GM18505 (cell line): ENCODE data around the gene SLC10A3.
A peak's percentile ranks its signal among the peaks of the same experiment; 100 is the strongest.

Source experiments
- ATAC-seq: cut with Tn5 transposase; IDR thresholded peaks from one replicate; pipeline ENCODE4 v1.9.1; 2021; ENCODE audit not compliant: unreplicated experiment
- POLR2A ChIP-seq: IDR thresholded peaks from 4 replicates; pipeline ENCODE4 v1.6.1; 2011; ENCODE audit warnings: borderline replicate concordance; ENCODE audit not compliant: insufficient read depth, insufficient read length; ENCODE audit errors: extremely low read depth

The SLC10A3 gene

DNA sequence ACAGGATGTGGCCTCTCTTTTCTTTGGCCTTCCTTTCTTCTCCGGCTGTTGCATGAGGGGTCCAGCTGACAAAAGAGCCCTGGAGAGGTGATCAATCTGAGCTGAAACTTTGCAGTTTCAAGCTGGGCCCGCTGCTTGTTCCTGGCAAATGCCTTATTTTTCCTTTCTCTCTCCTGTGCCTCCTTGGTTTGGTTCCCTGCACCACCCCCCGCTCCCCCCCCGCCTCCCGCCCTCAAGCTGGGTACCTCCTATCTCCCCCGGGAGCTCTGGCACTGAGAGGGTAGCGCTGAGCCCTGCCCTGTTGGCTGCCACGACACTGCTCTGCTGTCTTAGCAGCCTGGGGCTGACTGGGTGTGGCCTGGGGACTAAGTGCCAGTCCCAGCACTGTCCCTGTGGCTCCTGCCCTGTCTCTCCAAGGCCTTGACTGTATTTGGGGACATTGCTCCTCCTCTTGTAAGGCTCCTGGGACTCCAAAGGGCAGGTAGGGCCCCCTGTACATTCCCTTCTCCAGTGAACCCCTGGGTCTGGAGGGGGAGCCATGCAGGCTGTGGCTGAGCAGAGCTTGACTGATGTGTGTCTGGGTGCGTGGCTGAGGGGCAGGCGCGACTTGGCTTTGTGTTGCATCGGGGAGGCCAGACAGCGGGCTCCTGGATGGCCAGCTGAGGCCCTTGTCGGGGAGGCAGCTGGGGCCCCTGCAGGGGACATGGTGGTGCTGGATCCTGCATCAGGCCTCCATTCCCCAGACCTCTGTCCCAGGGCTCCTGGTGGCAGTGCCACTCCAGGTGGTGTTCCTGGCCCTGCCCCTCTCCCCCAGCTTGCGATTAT lies 31.3 kb downstream of the SLC10A3 start:
- TF ChIP-seq POLR2A = no peak
- ATAC-seq = no peak

DNA sequence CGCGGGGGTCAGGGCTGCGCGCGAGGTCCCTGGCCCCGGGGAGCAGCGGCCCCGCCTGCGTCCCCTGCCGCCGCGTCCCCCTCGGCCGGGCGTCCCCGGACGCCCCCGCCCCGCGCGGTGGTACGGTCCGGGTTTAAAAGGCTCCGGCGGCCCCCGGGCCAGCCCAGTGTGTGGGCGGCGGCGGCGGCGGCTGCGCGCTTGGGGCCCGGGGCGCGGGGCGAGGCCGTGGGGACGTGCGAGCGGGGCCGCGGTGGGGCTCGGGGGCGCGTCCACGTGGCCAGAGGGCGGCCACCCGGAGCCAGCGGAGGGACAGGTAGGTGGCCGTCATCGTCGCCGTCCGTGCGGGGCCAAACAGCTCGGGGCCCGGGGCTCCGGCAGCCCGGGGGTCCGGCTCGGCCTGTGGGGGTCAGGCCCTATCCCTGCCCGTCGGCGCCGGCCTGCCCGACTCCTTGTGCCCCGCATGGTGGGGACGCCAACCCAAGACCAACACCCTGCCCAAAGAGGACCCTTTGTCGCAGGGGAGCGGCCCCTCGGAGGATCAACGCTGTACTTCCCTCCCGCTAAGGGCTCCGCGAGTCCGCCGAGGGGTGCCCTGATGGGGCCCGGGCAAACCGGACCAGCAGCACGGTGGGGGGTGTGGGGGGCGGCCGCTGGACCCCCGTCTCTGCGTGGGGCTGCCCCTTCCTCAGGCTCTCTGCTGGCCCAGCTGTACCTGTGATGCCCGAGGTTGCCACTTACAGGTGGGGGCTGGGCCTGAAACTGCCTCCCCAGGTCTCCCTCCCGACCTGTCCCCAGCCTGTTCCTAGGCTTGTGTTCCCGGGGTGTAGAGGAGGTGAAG lies 32.1 kb downstream of the SLC10A3 start, which contains the start of gene PLXNA3:
Gene PLXNA3 (plus strand): TSS at position 166 of the 838 bp plus-strand sequence. CDS start 1,903 bp downstream, outside the sequence.
- peak; percentile 64 for TF ChIP-seq POLR2A
- ATAC-seq = peak; percentile 52

DNA sequence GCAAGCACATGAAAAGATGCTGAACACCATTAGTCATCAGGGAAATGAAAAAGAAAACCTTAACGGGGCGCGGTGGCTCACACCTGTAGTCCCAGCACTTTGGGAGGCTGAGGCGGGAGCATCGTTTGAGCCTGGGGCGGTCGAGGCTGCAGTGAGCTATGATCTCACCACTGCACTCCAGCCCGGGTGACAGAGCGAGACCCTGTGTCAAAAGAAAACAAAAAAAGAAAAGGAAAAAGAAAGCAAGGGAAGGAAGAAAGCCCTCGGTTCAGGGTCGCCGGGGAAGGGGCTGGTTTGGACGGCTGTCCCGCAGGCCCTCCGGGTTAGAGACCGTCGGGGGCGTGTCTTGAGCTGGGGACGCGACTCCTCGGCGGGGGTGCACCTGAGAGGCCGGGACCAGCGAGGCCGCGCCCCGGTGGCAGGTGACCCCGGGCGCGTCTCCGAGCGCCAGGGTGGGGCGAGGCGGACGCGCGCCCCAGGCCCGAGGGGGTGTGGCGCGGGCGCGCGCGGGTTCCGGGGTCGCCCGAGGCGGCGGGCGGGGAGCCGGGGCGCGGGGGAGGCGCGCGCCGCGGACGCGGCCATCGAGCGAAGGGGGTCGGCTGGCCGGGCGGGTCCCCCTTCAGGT lies 32.8 kb downstream of the SLC10A3 start:
- TF ChIP-seq POLR2A = no peak
- ATAC-seq = peak; percentile 43

DNA sequence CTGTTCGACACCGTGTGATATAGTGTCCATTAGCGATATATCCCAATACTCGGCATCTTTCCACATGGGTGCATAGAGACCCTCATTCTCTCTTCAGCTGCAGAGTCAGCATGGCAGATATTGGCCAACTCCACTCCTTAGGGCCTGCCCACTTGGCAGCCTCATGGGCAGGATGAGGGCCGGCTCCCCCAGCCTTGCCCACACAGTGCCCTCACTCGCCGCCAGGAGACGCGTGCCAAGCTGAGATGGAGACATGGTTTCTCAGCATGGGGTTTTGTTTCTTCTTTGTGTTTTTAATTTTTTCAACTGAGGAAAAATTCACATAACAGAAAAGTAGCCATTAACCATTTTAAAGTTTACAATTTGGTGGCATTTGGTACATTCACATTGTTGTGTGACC lies 37.6 kb downstream of the SLC10A3 start:
- no peak for ATAC-seq
- TF ChIP-seq POLR2A = no peak

DNA sequence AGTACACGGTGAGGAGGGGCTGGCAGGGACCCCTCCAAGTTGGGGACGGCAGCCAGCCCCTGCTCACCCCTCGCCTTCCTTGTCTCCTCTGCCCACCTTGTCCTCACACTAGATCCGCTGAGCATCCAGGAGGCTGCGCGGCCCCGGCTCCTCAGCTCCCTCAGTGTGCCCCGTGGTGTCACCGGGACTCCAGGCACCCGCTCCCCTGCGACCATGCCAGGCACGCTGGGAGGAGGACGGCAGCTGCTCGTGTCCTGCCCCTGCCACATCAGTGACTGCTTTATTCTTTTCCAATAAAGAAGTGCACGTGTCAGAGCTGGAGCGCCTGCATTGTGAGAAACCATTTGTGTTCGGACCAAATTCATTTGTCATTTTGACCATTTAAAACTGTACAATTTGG lies 40.1 kb downstream of the SLC10A3 start:
- no peak for TF ChIP-seq POLR2A
- ATAC-seq = no peak

DNA sequence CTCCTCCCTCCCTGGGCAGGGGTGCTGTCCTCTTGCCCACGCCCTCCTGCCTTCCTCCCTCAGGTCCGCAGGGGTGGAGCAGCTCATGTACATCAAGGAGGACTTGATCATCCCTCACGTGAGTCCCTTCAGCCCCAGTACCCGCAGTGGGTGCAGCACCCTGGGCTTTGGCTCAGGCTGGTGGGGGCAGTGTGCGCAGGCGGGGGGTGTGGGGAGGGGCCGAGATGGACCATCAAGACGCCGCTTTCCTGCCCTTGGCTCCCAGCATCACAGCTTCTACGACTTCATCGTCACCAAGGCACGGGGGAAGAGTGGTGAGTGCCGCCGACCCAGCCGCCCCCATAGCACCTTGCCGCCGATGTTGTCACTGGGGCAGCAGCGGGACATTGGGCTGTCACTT lies 40.8 kb downstream of the SLC10A3 start:
- TF ChIP-seq POLR2A = no peak
- no peak for ATAC-seq

DNA sequence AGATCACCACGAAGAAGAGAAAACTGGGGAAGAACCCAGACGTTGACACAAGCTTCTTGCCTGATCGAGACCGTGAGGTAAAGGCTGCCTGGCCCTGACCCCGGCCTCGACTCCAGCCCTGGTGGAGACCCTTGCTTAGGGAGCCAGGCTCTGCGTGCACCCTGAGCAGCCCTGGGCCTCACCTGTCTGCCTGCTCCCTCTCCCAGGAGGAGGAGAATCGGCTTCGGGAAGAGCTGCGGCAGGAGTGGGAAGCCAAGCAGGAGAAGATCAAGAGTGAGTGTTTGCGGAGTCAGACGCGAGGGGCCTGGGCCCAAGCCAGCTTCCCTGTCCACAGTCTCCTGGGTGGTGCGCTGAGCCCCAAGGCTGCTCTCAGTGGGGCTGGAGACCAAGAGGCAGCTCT lies 41.9 kb downstream of the SLC10A3 start:
- no peak for TF ChIP-seq POLR2A
- ATAC-seq = no peak

DNA sequence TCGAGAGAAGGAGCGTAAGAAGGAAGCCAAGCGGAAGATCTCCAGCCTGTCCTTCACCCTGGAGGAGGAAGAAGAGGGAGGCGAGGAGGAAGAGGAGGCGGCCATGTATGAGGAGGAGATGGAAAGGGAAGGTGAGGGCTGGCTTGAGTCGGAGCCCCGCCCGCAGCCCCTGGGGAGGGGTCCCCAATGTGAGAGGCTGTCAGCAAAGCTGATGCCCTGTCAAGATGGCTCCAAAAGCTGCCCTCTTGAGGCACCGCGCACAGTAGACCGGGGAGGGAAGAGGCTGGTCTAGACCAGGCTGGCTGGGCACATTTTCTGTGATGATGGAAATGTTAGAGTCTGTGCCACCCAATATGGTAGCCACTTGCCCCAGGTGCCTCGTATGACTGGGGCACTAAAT lies 44.0 kb downstream of the SLC10A3 start:
- TF ChIP-seq POLR2A = no peak

DNA sequence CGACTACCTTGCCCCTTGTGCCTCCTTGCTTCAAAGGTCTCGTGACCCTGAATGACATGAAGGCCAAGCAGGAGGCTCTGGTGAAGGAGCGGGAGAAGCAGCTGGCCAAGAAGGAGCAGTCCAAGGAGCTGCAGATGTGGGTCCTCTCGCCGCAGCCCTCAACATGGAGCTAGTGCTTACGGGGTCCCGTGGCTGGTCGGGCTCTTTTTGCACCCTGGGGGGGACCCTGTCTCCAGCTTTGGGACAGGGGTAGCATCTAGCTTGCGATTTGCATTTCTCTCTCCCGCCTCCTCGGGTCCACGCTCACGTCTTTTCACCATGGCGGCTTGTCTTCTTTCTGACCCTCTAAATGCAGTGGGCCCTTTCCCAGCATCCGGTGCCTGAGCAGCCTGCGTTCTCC lies 44.7 kb downstream of the SLC10A3 start:
- ATAC-seq = no peak
- no peak for TF ChIP-seq POLR2A

More for the DNA sequence above, 44.0 kb downstream of the SLC10A3 start:
- ATAC-seq = no peak

DNA sequence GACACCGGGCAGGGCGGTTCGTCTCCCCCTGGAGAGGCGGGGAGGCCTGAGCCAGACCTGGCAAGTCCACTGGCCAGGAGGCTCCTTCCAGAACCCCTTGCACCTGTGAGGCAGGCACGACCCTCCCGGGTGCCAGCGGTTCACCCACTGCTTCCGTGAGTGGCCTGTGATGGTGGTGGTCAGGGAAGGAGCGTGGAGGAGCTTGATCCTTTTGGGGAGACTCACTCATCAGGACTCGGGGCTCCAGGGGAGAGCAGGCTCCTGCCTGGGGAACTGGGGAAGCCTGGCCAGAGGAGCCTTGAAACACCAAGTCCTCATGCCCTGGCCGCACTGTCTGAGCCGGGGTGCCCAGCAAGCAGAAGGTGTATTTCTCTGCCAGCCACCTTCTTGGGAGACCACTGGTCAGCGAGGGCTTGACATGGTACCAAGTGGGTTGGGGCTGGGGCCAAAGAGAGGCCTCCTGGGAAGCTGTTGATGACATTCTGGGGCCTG lies 45.6 kb downstream of the SLC10A3 start:
- TF ChIP-seq POLR2A = no peak
- ATAC-seq = no peak

DNA sequence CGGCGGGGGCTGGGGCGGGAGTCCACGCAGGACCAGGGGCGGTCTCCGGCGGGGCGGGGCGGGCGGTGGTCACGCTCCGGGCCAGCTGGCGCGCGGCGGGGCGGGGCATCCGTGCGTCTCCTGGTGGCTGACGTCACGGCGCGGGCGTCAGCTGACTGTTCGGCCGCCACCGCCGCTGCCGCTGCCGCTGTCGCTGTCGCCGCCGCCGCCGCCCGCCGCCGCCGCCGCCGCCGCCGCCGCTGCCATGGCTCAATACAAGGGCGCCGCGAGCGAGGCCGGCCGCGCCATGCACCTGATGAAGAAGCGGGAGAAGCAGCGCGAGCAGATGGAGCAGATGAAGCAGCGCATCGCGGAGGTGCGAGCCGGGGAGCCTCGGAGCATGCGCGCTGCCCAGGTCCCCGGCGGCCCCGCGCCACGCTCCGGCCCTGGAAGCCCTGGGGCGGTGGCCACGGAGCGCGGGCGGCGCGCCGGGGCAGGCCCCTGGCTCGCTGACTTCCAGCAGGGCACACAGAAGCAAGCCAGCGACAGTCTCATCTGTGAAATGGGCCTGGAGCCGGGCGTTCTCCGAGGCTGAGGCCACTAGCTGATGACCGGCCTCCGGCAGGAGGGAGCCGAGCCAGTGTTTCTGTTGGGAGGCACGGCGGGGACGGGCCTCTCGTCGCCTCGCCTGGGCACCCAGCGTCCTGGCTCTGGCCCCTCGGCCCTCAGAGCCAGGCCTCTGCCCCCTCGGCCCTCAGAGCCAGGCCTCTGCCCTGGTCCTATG lies 46.3 kb downstream of the SLC10A3 start, which contains the start of gene FAM50A:
Gene FAM50A (plus strand): TSS at position 150 of the 763 bp plus-strand sequence. CDS start 95 bp downstream, at position 245.
- ATAC-seq = peak; percentile 67
- peak; percentile 36 for TF ChIP-seq POLR2A

DNA sequence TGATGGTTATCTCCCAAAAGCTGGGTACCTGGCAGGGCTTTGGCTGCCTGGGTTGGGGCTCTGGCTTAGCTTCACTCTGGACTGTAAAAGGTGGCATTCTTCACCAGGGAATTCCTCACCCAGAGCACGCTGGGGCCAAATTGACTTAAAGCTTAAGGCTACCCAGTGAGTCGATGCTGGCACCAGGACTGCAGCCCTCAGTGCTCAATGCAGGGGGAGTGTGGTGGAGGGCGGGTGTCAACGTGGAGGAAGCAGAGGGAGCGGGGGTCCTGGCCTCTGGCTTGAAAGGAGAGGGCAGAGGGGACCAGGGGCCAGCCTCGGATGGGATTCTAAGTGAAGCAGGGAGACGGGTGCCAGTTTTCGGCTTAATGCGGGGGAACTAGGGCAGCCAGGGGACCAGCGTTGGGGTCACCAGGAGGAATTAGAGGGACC lies 46.9 kb downstream of the SLC10A3 start:
- no peak for ATAC-seq
- no peak for TF ChIP-seq POLR2A
